GM19395 (cell line): ENCODE measurements around the gene LUM.

Experiments
- ATAC-seq: cut with Tn5 transposase; IDR thresholded peaks from one replicate; pipeline ENCODE4 v1.9.1; 2021; ENCODE audit warnings: mild to moderate bottlenecking, moderate library complexity; ENCODE audit not compliant: unreplicated experiment

LUM gene

GRCh38 chr12:91111366-91112325, at the start of gene LUM:
TSS of gene LUM (minus strand) at chr12:91111494. CDS start at chr12:91108979, 2,515 bp downstream.
- ATAC-seq: no peak

GRCh38 chr12:91161009-91161408, 49.7 kb upstream of the LUM start:
- ATAC-seq: no peak

GRCh38 chr12:91155990-91156389, 44.7 kb upstream of the LUM start:
- ATAC-seq: no peak

- no peak for ATAC-seq
Measured at GRCh38 chr12:91154131-91154530, 42.8 kb upstream of the LUM start.

GRCh38 chr12:91144053-91144452, 32.8 kb upstream of the LUM start:
- ATAC-seq: no peak

- ATAC-seq: no peak
Measured at GRCh38 chr12:91143206-91143605, 31.9 kb upstream of the LUM start.

GRCh38 chr12:91142221-91142631, 30.9 kb upstream of the LUM start:
- ATAC-seq: no peak

GRCh38 chr12:91140026-91140931, 29.0 kb upstream of the LUM start:
- no peak for ATAC-seq

GRCh38 chr12:91139286-91139685, 28.0 kb upstream of the LUM start:
- no peak for ATAC-seq

- ATAC-seq: no peak
Measured at GRCh38 chr12:91138337-91138920, 27.1 kb upstream of the LUM start.

- no peak for ATAC-seq
Measured at GRCh38 chr12:91133871-91134270, 22.6 kb upstream of the LUM start.

- ATAC-seq: no peak
Measured at GRCh38 chr12:91129662-91130362, 18.5 kb upstream of the LUM start.

GRCh38 chr12:91127751-91128150, 16.5 kb upstream of the LUM start:
- no peak for ATAC-seq

- ATAC-seq: no peak
Measured at GRCh38 chr12:91127306-91127705, 16.0 kb upstream of the LUM start.

- ATAC-seq: no peak
Measured at GRCh38 chr12:91126516-91126915, 15.2 kb upstream of the LUM start.

- no peak for ATAC-seq
Measured at GRCh38 chr12:91123236-91123916, 12.1 kb upstream of the LUM start.

GRCh38 chr12:91120781-91121180, 9.5 kb upstream of the LUM start:
- ATAC-seq: no peak

GRCh38 chr12:91119089-91119488, 7.8 kb upstream of the LUM start:
- no peak for ATAC-seq

- no peak for ATAC-seq
Measured at GRCh38 chr12:91113621-91114020, 2.3 kb upstream of the LUM start.

GRCh38 chr12:91110311-91110924, 876 bp downstream of the LUM start:
- no peak for ATAC-seq
